ENCODE results near the gene MAGEB4. TPM values are rescaled to one million over a fixed set of nuclear protein-coding genes. Genes with fewer than 3 reads are reported as not detected.

Gene MAGEB4
- total RNA-seq, 4 donors from 2014 or later = not detected

GRCh38 chrX:30259927-30260326 lies 18.1 kb downstream of the MAGEB4 start:
- TF ChIP-seq POLR2A (IDR thresholded peaks at IDR 0.05) = no peak
- TF ChIP-seq, protein P1, sequence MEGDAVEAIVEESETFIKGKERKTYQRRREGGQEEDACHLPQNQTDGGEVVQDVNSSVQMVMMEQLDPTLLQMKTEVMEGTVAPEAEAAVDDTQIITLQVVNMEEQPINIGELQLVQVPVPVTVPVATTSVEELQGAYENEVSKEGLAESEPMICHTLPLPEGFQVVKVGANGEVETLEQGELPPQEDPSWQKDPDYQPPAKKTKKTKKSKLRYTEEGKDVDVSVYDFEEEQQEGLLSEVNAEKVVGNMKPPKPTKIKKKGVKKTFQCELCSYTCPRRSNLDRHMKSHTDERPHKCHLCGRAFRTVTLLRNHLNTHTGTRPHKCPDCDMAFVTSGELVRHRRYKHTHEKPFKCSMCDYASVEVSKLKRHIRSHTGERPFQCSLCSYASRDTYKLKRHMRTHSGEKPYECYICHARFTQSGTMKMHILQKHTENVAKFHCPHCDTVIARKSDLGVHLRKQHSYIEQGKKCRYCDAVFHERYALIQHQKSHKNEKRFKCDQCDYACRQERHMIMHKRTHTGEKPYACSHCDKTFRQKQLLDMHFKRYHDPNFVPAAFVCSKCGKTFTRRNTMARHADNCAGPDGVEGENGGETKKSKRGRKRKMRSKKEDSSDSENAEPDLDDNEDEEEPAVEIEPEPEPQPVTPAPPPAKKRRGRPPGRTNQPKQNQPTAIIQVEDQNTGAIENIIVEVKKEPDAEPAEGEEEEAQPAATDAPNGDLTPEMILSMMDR (IDR thresholded peaks at IDR 0.05 in 4 of 5, conservative IDR thresholded peaks at IDR 0.05 in 1 of 5) = no peak
- in situ Hi-C loops (cut with MboI; ENCODE audit: low sequenced_read_pairs in 4 of 4) = no loop called here
- ATAC-seq = no peak

DNA sequence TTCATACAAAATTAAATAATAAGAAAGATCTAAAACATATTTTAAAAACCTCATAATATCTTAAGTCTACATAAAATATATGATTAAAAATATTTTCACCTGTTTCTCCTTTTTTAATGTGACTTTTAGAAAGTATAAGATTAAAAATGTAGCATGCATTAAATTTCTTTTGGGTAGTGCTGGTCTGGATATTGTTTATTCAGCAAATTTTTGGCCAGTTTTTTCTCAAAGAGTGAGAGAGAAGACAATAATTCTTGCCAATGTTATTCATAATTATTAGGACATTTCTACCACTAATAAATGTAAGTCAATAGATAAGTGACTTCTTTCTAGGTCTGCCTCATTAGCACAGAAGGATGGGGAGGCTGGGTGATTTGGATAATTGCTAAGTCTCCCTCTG lies 19.2 kb downstream of the MAGEB4 start:
- Histone ChIP-seq H3K36me3 (no peaks in the 10 kb centered on the region), H3K27me3 (no peaks in the 10 kb centered on the region), H3K27ac (no peak overlapping the region), H3K4me3 (no peak overlapping the region), H3K9me3 (no peaks in the 10 kb centered on the region), H3K4me1 (no peaks in the 10 kb centered on the region)
- no peak for DNase-seq
- TF ChIP-seq, protein P1 (IDR thresholded peaks at IDR 0.05 in 4 of 5, conservative IDR thresholded peaks at IDR 0.05 in 1 of 5) = no peak
- no peak for TF ChIP-seq POLR2A (IDR thresholded peaks at IDR 0.05)
- intact Hi-C loops (cut with DNase I; ENCODE audit: low total_unique reads) = no loop called here
- in situ Hi-C loops (cut with MboI; ENCODE audit: low sequenced_read_pairs in 4 of 4) = no loop called here
- ATAC-seq = no peak

More at GRCh38 chrX:30259927-30260326, 18.1 kb downstream of the MAGEB4 start:
- Histone ChIP-seq H3K27ac (no peak overlapping the region), H3K4me3 (no peak overlapping the region), H3K36me3 (no peaks in the 10 kb centered on the region), H3K27me3 (no peaks in the 10 kb centered on the region), H3K9me3 (no peaks in the 10 kb centered on the region), H3K4me1 (no peaks in the 10 kb centered on the region)
- intact Hi-C loops (cut with DNase I; ENCODE audit: low total_unique reads) = no loop called here
- DNase-seq = no peak

GRCh38 chrX:30262763-30263162 lies 21.0 kb downstream of the MAGEB4 start:
- ATAC-seq (no peak), DNase-seq (no peak)
- Histone ChIP-seq H3K36me3 (no peaks in the 10 kb centered on the region), H3K4me1 (no peaks in the 10 kb centered on the region), H3K27me3 (no peaks in the 10 kb centered on the region), H3K4me3 (no peak overlapping the region), H3K9me3 (no peaks in the 10 kb centered on the region), H3K27ac (no peak overlapping the region)
- in situ Hi-C loops (cut with MboI; ENCODE audit: low sequenced_read_pairs in 4 of 4) (no loop called here), intact Hi-C loops (cut with DNase I; ENCODE audit: low total_unique reads) (no loop called here)
- no peak for TF ChIP-seq POLR2A (IDR thresholded peaks at IDR 0.05)
- TF ChIP-seq, protein P1 (IDR thresholded peaks at IDR 0.05 in 4 of 5, conservative IDR thresholded peaks at IDR 0.05 in 1 of 5) = no peak

GRCh38 chrX:30270639-30271038 lies 28.8 kb downstream of the MAGEB4 start:
- DNase-seq = no peak
- no peaks in the 10 kb centered on the region for H3K36me3 ChIP-seq
- no peak overlapping the region for H3K27ac ChIP-seq
- no peaks in the 10 kb centered on the region for H3K4me1 ChIP-seq
- H3K27me3 ChIP-seq = no peaks in the 10 kb centered on the region
- no peak for ATAC-seq
- in situ Hi-C loops (cut with MboI; ENCODE audit: low sequenced_read_pairs in 4 of 4) = no loop called here
- intact Hi-C loops (cut with DNase I; ENCODE audit: low total_unique reads) = no loop called here
- TF ChIP-seq, protein P1 (IDR thresholded peaks at IDR 0.05 in 4 of 5, conservative IDR thresholded peaks at IDR 0.05 in 1 of 5) = no peak
- TF ChIP-seq POLR2A (IDR thresholded peaks at IDR 0.05) = no peak
- H3K4me3 ChIP-seq = no peak overlapping the region
- no peaks in the 10 kb centered on the region for H3K9me3 ChIP-seq

- H3K36me3 ChIP-seq = no peaks in the 10 kb centered on the region
- in situ Hi-C loops (cut with MboI; ENCODE audit: low sequenced_read_pairs in 4 of 4) = loop anchor here in 1 of 4 donors (25.0 kb wide), 1 partner anchor 88 kb away; no protein-coding TSS in a partner anchor
- no peak for ATAC-seq
- no peak for TF ChIP-seq POLR2A (IDR thresholded peaks at IDR 0.05)
- H3K27ac ChIP-seq = no peak overlapping the region
- no peak overlapping the region for H3K4me3 ChIP-seq
- no peaks in the 10 kb centered on the region for H3K27me3 ChIP-seq
- no peaks in the 10 kb centered on the region for H3K4me1 ChIP-seq
- no peak for DNase-seq
- intact Hi-C loops (cut with DNase I; ENCODE audit: low total_unique reads) = no loop called here
- H3K9me3 ChIP-seq = no peaks in the 10 kb centered on the region
Observed at GRCh38 chrX:30275498-30275897, 33.7 kb downstream of the MAGEB4 start.

All from gastrocnemius medialis (tissue), 4 donors.